ENCODE measurements around the gene SAMD4A. TPM values are rescaled to one million over a fixed set of nuclear protein-coding genes. Genes with fewer than 3 reads are reported as not detected.

SAMD4A gene
- total and polyA plus RNA-seq, 8 donors = 2.5 to 67.4 (median 15.9) TPM

DNA sequence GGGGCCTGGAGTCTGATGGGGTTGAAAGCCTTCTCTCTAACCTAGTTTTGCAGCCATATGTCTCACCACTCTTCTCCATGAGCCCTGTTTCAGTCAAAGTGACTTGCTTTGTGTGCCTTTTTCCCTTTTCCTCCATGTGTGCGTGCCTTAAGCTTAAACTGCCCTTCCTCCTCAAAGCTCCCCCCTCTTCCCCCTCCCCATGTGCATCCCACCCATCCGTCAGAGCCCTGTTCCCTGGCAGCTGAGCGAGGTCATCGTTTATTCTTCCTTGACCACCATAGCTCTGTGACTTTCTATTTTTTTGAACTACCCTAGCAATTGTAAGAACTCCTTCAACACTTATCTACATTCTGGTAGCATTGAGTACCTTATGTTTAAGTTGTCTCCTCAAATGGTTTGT lies 24.9 kb downstream of the SAMD4A start:
- H3K27me3 ChIP-seq = no peaks in the 10 kb centered on the region
- H3K36me3 ChIP-seq = no peaks in the 10 kb centered on the region
- no peaks in the 10 kb centered on the region for H3K4me1 ChIP-seq
- no peak overlapping the region for H3K27ac ChIP-seq
- H3K4me3 ChIP-seq = no peak overlapping the region
- TF ChIP-seq EP300 (IDR thresholded peaks at IDR 0.05) = no peak
- TF ChIP-seq, protein P1, sequence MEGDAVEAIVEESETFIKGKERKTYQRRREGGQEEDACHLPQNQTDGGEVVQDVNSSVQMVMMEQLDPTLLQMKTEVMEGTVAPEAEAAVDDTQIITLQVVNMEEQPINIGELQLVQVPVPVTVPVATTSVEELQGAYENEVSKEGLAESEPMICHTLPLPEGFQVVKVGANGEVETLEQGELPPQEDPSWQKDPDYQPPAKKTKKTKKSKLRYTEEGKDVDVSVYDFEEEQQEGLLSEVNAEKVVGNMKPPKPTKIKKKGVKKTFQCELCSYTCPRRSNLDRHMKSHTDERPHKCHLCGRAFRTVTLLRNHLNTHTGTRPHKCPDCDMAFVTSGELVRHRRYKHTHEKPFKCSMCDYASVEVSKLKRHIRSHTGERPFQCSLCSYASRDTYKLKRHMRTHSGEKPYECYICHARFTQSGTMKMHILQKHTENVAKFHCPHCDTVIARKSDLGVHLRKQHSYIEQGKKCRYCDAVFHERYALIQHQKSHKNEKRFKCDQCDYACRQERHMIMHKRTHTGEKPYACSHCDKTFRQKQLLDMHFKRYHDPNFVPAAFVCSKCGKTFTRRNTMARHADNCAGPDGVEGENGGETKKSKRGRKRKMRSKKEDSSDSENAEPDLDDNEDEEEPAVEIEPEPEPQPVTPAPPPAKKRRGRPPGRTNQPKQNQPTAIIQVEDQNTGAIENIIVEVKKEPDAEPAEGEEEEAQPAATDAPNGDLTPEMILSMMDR (IDR thresholded peaks at IDR 0.05) = no peak
- no peak for TF ChIP-seq POLR2A (IDR thresholded peaks at IDR 0.05)
- TF ChIP-seq POLR2AphosphoS5 (IDR thresholded peaks at IDR 0.05) = no peak
- intact Hi-C loops (cut with DNase I; ENCODE audit: low total_unique reads) = no loop called here
- 66 to 76% (median 73%) methylated on average over 4 of the region's 4 CpGs for WGBS, 5 donors
- no peak for DNase-seq
- no peaks in the 10 kb centered on the region for H3K9me3 ChIP-seq

DNA sequence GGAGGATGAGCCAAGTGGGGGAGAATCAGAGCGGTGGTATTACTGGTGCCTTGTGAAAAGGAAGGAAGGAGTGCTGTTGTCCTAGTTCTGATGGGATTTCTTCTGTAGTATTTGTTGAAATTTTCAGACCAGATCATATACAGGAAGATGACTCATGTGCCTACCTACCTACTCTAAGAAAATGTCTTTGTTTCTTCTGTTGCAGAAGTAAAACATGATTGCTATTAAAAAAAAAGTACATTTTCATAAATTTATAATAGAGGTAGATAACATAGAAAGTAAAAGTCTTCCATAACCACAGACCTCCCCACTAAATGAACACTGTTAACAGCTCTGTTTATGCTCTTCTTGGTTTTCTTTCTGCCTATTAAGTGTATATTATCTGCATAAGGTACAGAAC lies 26.9 kb downstream of the SAMD4A start:
- Histone ChIP-seq H3K9me3 (no peaks in the 10 kb centered on the region), H3K27ac (no peak overlapping the region), H3K4me3 (no peak overlapping the region), H3K36me3 (no peaks in the 10 kb centered on the region), H3K27me3 (no peaks in the 10 kb centered on the region), H3K4me1 (peaks cover 0 to 4% (median 0%) of the 10 kb centered on the region in 4 donors)
- TF ChIP-seq POLR2A (IDR thresholded peaks at IDR 0.05) (no peak), EP300 (IDR thresholded peaks at IDR 0.05) (no peak), POLR2AphosphoS5 (IDR thresholded peaks at IDR 0.05) (no peak)
- no peak for DNase-seq
- intact Hi-C loops (cut with DNase I; ENCODE audit: low total_unique reads) = no loop called here
- WGBS, 5 donors = 75 to 91% (median 82%) methylated on average over 1 of the region's 1 CpG

DNA sequence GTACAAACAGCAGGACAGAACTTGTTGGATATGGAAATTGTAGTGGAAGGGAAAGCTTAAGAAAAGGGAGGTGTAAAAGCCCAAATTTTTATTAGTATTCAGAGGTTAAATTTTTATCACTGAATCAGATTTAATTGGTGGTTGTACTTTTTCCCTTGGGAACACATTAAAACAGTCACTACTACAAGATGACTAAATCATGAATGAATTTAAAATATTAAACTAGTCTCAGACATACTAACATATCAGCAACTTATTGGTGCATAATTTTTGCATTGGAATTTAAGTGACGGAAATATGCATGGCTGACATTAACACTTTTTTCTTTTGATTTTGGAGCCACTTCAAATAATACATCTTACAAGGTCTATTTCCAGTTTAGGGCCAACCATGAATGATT lies 27.6 kb downstream of the SAMD4A start:
- Histone ChIP-seq H3K4me3 (no peak overlapping the region), H3K9me3 (no peaks in the 10 kb centered on the region), H3K27me3 (no peaks in the 10 kb centered on the region), H3K27ac (no peak overlapping the region), H3K36me3 (no peaks in the 10 kb centered on the region), H3K4me1 (peaks cover 0 to 4% (median under 1%) of the 10 kb centered on the region in 4 donors)
- DNase-seq = no peak
- intact Hi-C loops (cut with DNase I; ENCODE audit: low total_unique reads) = no loop called here
- no peak for TF ChIP-seq POLR2A (IDR thresholded peaks at IDR 0.05)
- WGBS, 5 donors = 84 to 98% (median 93%) methylated on average over 1 of the region's 1 CpG

DNA sequence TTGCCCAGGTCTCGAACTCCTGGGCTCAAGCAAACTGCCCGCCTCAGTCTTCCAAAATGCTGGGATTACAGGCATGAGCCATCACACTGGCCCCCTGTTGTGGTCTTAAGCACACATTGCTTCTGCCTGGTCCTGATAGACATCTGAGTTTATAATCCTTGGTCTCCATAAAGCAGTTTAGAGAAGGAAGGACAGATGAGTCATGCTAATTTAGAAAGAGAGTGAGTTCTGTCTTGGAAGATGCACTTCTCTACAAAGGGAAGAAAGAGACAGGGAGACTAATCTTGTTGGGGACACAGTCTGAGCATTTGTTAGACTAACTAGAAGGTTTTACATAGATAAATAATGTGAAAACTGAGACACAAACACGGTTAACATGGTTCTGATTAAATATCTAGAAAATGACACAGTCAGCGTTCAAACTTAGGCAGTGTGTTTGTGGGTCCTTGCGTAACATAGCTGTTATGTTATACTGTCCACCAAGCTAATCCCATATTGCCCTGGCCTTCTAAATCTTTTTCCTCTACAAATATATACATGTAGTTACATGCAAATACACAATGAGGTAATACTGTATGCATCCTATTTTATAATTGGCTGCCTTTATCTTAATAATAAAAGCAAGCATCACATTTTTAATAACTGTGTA lies 31.0 kb downstream of the SAMD4A start:
- intact Hi-C loops (cut with DNase I; ENCODE audit: low total_unique reads) = no loop called here
- DNase-seq = no peak
- Histone ChIP-seq H3K27ac (no peak overlapping the region), H3K27me3 (no peaks in the 10 kb centered on the region), H3K4me1 (peaks cover 0 to 21% (median 5%) of the 10 kb centered on the region in 4 donors), H3K36me3 (no peaks in the 10 kb centered on the region), H3K9me3 (no peaks in the 10 kb centered on the region), H3K4me3 (no peak overlapping the region)
- TF ChIP-seq EP300 (IDR thresholded peaks at IDR 0.05) (no peak), POLR2A (IDR thresholded peaks at IDR 0.05) (no peak), POLR2AphosphoS5 (IDR thresholded peaks at IDR 0.05) (no peak)
- TF ChIP-seq, protein P1 (IDR thresholded peaks at IDR 0.05) = no peak
- 70 to 88% (median 81%) methylated on average over 5 of the region's 5 CpGs for WGBS, 5 donors

DNA sequence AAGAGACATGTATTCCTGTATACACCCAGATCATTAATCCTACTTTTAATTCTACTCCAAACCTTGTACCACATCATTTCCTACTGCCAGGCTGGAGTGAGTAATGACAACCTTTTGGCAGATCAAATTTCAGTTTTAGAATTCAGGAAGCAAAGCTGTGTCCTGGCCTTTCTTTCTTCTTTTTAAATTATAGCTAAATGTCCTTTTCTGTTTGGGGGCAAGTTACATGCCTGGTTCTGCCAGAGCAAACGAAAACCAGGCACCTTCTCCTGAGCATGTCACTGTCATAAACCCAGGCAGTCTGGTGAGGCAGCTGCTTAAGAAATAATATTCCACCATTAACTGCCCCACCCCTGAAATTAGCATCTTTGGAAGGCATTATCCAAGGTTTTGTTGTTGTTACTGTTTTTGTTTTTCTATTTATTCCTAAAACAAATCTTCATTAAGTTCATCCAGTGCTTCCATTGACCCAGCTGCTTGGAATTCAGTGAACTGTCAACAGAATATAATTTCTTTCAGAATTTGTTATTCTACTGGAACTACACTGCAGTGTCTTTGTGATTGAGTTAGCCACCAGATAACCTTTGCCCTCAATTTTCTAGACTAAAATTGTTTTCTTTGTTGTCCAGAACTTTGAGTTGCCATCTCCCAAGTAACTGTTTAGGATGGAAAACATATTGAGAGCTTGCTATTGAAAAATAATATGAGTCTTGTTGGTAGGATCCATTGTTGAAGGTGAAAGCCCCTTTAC lies 33.2 kb downstream of the SAMD4A start:
- Histone ChIP-seq H3K36me3 (no peaks in the 10 kb centered on the region), H3K4me3 (no peak overlapping the region), H3K4me1 (peaks cover 0 to 21% (median 8%) of the 10 kb centered on the region in 4 donors), H3K27ac (peak overlapping the region in 2 of 5 donors; percentile 1 to 14), H3K27me3 (no peaks in the 10 kb centered on the region), H3K9me3 (no peaks in the 10 kb centered on the region)
- TF ChIP-seq POLR2AphosphoS5 (IDR thresholded peaks at IDR 0.05) = no peak
- TF ChIP-seq, protein P1 (IDR thresholded peaks at IDR 0.05) = no peak
- TF ChIP-seq EP300 (IDR thresholded peaks at IDR 0.05) = no peak
- TF ChIP-seq POLR2A (IDR thresholded peaks at IDR 0.05) = no peak
- DNase-seq = no peak
- 18 to 40% (median 25%) methylated on average over 1 of the region's 1 CpG for WGBS, 5 donors
- intact Hi-C loops (cut with DNase I; ENCODE audit: low total_unique reads) = no loop called here

Data from stomach (tissue), 9 donors.